HFFc6 (cell line): Measurements from ENCODE around the gene POMT1. TPM values are rescaled to one million over a fixed set of nuclear protein-coding genes. Genes with fewer than 3 reads are reported as not detected.
"Not testable (repeated sequence)": the region's sequence is repeated elsewhere in the genome, so short reads cannot be mapped to it uniquely, and the experiment has no call there.

Source experiments
- DNase-seq: peaks from one replicate; pipeline ENCODE4 v3.0.0-alpha.2; 2018
- H3K27ac Mint-ChIP-seq: 2 replicates; pipeline ENCODE4 v1.8.0; 2020; ENCODE audit warnings: mild to moderate bottlenecking, mixed read lengths
- H3K27me3 Mint-ChIP-seq: 2 replicates; pipeline ENCODE4 v1.8.0; 2021; ENCODE audit warnings: mild to moderate bottlenecking, moderate library complexity, mixed read lengths; ENCODE audit not compliant: insufficient read depth
- H3K36me3 Mint-ChIP-seq: 2 replicates; pipeline ENCODE4 v1.8.0; 2021; ENCODE audit warnings: low read depth, mixed read lengths
- H3K4me1 Mint-ChIP-seq: 2 replicates; pipeline ENCODE4 v1.8.0; 2020; ENCODE audit warnings: low read depth, mixed read lengths
- H3K4me3 Mint-ChIP-seq: 2 replicates; pipeline ENCODE4 v1.8.0; 2020; ENCODE audit warnings: mild to moderate bottlenecking, moderate library complexity, mixed read lengths
- H3K9me3 Mint-ChIP-seq: 2 replicates; pipeline ENCODE4 v1.8.0; 2020; ENCODE audit warnings: mild to moderate bottlenecking, mixed read lengths
- CTCF ChIP-seq: fragments of 200-600 bp; sonication (generic); IDR thresholded peaks from 2 replicates; pipeline ENCODE4 v1.5.0; 2021; ENCODE audit warnings: antibody characterized with exemption, mild to moderate bottlenecking
- long read RNA-seq: library from polyadenylated mRNA; unstranded; transcript quantifications from one replicate; pipeline ENCODE4 v2.0.0, GENCODE V29; 2019
- total RNA-seq, 6 experiments: library from RNA; stranded (reverse); fragmentation: NEBNext Ultra II Directional; extraction: Animal tissue kit (Norgen Biotek cat#: 25700); gene quantifications; 2 replicates in 1 of 6; 3 replicates in 5 of 6; pipeline ENCODE4 v1.2.3, GENCODE V29; 2021

The POMT1 gene
- 10 to 100 TPM; 39.0 to 45.7 (median 40.2) TPM for total RNA-seq
- long read RNA-seq, transcript POMT1-201 (19 exons, 2,912 nt) = minor isoform, 10 of 55 reads
- long read RNA-seq, transcript POMT1-204 (20 exons, 3,038 nt) = major isoform, 13 of 55 reads
- long read RNA-seq, partial matches to known transcripts = 9 of 55 reads
- long read RNA-seq, other reads (novel, unspliced or antisense) = 18 of 55 reads

GRCh38 chr9:131502781-131503625 is at the start of gene POMT1:
Gene POMT1 (plus strand): TSS chr9:131502918. CDS start chr9:131504219, 1,301 bp downstream.
- peak within 1 kb of the TSS; percentile 75 for H3K27ac Mint-ChIP-seq
- H3K9me3 Mint-ChIP-seq = peaks cover 10% of the 10 kb centered on the region; the same call in 1 of the 2 replicates
- peaks cover 32% of the 10 kb centered on the region for H3K4me1 Mint-ChIP-seq
- DNase-seq = peak; percentile 71
- peaks cover 27% of the 10 kb centered on the region for H3K36me3 Mint-ChIP-seq
- peak within 1 kb of the TSS; percentile 98 for H3K4me3 Mint-ChIP-seq
- H3K27me3 Mint-ChIP-seq = peaks cover 26% of the 10 kb centered on the region
- TF ChIP-seq CTCF = no peak

GRCh38 chr9:131454028-131454427 is 48.7 kb upstream of the POMT1 start:
- TF ChIP-seq CTCF = no peak
- DNase-seq = no peak
- no peak overlapping the region for H3K27ac Mint-ChIP-seq
- no peaks in the 10 kb centered on the region for H3K9me3 Mint-ChIP-seq
- peaks cover 8% of the 10 kb centered on the region for H3K27me3 Mint-ChIP-seq
- H3K4me1 Mint-ChIP-seq = peaks cover 7% of the 10 kb centered on the region
- H3K4me3 Mint-ChIP-seq = no peak overlapping the region
- peaks cover 38% of the 10 kb centered on the region for H3K36me3 Mint-ChIP-seq

- not testable (repeated sequence) for H3K27ac Mint-ChIP-seq, H3K9me3 Mint-ChIP-seq, H3K4me1 Mint-ChIP-seq, H3K4me3 Mint-ChIP-seq, DNase-seq, H3K27me3 Mint-ChIP-seq
- peaks cover 39% of the 10 kb centered on the region for H3K36me3 Mint-ChIP-seq
Observed at GRCh38 chr9:131455655-131456054, 47.1 kb upstream of the POMT1 start.

GRCh38 chr9:131457746-131458145 is 45.0 kb upstream of the POMT1 start:
- no peaks in the 10 kb centered on the region for H3K9me3 Mint-ChIP-seq
- no peak overlapping the region for H3K27ac Mint-ChIP-seq
- no peak for TF ChIP-seq CTCF
- H3K4me3 Mint-ChIP-seq = no peak overlapping the region
- H3K27me3 Mint-ChIP-seq = peaks cover 8% of the 10 kb centered on the region
- H3K4me1 Mint-ChIP-seq = no peaks in the 10 kb centered on the region; the same call in 1 of the 2 replicates
- no peak for DNase-seq
- H3K36me3 Mint-ChIP-seq = peaks cover 42% of the 10 kb centered on the region

- no peak overlapping the region for H3K4me3 Mint-ChIP-seq
- H3K36me3 Mint-ChIP-seq = peaks cover 38% of the 10 kb centered on the region
- DNase-seq = no peak
- H3K4me1 Mint-ChIP-seq = no peaks in the 10 kb centered on the region; the same call in 1 of the 2 replicates
- H3K27ac Mint-ChIP-seq = peak overlapping the region; percentile 3; the same call in 1 of the 2 replicates
- no peak for TF ChIP-seq CTCF
- H3K9me3 Mint-ChIP-seq = no peaks in the 10 kb centered on the region
- peaks cover 8% of the 10 kb centered on the region for H3K27me3 Mint-ChIP-seq
Observed at GRCh38 chr9:131459056-131459455, 43.7 kb upstream of the POMT1 start.

GRCh38 chr9:131461166-131461565 is 41.6 kb upstream of the POMT1 start:
- Mint-ChIP-seq H3K4me3 (no peak overlapping the region), H3K36me3 (peaks cover 52% of the 10 kb centered on the region), H3K4me1 (no peaks in the 10 kb centered on the region; the same call in 1 of the 2 replicates), H3K9me3 (no peaks in the 10 kb centered on the region), H3K27ac (no peak overlapping the region), H3K27me3 (peaks cover 4% of the 10 kb centered on the region)
- no peak for TF ChIP-seq CTCF
- no peak for DNase-seq
